ENCODE results near the gene PCNX3.

PCNX3 gene

DNA sequence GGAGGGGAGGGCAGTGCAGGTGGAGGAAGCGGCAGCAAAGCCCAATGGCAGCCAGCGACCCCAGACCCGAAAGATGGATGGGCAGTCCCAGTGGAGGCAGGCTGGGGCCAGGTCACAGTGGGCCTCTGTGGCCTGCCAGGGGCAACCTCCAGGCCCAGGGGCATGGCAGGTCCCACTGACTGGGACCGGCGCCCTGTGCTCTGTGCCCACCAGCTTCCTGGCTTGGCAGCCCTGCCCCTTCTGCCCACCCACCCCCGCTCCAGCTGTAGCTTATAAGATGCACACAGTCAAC lies 15.7 kb upstream of the PCNX3 start:
- DNase-seq = no peak

DNA sequence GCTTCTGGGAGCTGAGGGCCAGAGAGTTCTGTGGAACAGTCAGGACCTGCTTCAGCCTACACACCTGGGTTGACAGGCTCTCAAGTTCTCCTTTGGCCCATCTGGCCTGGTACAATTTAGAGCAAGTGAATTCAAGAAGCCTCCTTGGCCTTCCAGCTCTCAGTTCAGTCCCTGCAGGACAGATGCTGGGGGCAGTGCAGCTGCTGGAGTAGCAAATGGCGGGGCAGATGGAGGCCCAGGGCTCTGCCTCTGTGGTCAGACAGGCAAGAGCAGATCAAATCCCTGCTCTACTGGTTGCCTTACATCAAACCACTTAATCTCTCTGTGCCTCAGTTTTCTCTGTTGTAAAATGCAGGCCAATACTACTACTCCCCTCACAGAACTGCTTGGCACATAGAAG lies 11.3 kb upstream of the PCNX3 start:
- DNase-seq = no peak

DNA sequence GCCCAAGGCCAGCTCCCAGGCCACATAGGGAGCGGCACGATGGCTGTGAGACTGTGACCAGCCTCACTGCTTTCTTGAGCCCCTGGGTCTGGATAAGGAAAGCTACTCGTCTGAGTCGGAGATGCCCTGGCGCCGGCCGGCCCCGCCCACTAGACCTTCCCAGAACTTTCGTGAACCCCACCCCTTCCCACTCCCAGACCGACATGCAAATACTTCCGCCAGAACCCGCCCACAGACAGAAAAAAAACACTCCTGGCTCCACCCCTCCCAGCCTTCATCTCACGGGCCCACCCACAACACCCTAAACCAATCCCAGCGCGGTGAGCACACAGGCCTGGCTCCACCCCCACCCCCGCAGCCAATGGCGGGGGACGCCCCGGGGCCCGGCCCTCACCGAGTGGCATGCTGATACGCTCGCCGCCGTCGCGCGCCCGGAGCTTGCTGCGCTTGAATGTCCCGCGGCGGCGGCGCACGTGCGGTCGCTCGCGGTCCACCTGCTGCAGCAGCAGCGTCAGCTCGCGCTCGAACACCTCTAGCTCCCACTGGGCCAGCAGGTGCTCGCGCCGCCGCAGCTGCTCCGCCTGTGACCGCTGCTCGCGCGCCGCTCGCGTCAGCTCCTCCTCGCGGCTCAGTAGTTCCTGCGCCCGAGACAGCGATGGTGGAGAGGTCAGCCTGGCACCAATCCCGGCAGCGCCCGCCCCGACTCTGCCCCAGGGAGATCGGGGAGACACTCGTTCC lies 8.5 kb upstream of the PCNX3 start:
- DNase-seq = peak; percentile 98

DNA sequence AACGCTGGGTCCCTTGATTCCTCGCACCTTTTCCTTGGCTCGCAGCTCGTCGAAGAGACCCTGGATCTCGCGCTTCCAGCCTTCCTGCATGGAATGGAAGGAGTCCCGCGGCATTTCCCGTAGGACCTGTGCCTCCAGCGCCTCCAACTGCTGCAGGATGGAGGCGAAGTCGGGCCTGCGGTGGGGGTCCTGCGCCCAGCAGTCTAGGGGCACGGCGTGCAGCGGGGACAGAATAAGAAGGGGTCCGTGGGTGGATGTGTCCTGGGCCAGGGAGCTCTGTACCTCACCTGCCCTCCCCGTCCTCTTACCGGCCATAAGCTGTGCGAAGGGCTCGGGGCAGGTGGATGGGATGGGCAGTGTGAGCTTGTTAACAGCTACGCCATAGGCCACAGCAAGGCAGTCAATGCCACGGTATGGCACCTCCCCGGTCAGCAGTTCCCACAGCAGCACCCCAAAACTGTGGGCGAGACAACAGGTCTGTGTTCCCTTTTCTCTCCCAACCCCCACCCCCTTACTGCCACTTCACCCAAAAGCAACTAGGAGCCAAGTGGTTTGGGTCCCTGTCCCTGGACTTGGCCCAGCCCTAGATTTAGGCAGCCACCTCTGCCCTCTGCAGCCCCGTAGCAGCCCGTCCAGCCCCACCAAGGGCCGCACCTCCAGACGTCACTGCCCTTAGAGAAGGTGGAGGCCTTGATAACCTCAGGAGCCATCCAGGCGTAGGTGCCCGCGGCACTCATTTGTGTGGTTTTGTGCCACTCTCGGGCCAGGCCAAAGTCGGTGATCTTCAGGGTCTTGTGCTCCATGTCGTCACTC lies 7.8 kb upstream of the PCNX3 start:
- no peak for DNase-seq

DNA sequence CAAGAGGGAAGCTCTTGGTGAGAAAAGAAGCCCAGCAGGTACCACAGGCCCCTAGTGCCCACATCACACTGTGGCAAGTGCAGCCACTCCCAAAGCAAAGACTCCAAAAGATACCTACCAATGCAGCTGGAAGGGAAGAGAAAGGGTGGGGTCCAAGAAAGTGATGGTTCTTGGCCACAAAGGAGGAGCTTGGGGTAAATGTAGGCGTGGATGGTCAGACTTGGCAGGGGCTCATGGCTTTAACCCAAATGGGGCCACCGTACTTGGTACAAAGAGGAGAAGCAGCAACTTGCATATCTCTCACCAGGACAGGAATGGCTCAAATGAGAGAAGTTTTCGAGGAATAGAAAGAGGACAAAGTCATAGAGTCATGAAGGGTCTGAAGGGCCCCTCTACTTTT lies 6.3 kb upstream of the PCNX3 start:
- DNase-seq = no peak

DNA sequence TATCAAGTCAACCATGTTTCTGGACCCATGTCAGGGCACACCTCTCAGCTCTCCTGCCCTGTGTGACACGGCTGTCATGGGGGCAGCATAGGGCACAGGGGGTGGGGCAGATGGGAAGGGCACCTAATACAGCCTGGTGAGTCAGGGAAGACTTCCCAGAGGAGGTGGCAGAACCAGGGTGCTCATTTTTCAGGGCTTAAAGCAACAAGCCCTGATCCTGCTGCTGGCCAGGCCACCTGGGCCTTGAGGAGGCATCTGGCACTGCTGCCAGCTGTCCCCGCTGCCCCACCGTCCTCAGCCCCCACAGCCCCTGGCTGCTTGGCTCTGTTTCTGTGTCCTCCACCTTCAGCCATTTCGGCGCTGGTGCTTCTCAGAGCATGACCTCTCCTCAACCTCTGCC lies 5.9 kb upstream of the PCNX3 start:
- DNase-seq = no peak

DNA sequence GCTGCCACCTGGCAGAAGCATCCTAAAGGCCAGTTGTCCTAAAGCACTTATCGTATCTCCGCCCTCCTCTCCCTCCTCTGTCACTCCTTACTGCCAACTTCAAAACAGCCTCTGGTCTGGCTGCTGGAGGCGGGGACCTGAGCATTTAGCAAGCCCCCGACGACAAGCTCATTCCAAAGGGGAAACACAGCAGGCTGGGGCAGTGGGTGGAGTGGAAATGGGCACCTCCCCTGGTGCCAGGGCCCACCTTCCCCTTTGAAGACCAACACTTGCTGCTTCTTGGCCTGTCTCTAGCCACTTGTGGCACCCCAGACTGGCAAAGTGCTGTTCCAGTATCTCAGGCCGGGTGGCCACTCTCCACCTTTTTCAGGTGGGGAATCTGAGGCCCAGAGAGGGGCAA lies 5.2 kb upstream of the PCNX3 start:
- no peak for DNase-seq

DNA sequence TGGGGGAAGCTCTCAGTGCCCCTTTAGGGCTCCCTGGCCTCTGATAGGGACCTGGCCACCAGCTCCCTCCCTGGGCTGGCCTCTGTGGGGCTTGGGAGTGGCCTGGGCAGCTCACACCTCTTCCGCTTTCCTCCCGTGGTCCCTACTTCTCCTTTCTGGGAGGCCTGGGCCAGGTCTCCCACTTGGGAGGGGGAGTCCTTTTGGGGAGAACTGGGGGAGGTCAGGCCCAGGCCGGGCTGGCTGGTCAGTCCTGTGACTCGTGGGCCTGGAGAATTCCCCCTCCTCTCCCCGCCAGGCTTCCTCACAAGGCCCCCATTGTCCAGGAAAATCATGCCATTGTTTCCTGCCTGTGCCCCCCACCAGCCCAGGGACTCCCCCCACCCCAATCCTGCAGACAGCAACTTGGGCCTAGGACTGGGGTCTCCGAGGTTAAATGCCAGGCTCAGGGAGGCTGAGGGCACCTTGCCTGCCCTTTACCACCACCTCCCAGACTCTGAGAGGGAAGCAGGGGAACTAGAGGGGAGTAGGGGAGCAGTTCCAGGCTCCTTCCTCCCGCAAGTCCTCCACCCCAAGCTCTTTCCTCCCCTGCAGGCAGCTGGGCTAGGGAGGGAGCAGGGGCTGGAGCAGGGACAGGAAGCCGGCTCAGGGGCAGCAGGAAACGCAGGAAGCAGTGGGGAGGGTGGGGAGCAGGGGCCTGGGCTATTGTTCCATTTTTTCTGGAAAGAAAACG lies 4.4 kb upstream of the PCNX3 start:
- DNase-seq = peak; percentile 70

DNA sequence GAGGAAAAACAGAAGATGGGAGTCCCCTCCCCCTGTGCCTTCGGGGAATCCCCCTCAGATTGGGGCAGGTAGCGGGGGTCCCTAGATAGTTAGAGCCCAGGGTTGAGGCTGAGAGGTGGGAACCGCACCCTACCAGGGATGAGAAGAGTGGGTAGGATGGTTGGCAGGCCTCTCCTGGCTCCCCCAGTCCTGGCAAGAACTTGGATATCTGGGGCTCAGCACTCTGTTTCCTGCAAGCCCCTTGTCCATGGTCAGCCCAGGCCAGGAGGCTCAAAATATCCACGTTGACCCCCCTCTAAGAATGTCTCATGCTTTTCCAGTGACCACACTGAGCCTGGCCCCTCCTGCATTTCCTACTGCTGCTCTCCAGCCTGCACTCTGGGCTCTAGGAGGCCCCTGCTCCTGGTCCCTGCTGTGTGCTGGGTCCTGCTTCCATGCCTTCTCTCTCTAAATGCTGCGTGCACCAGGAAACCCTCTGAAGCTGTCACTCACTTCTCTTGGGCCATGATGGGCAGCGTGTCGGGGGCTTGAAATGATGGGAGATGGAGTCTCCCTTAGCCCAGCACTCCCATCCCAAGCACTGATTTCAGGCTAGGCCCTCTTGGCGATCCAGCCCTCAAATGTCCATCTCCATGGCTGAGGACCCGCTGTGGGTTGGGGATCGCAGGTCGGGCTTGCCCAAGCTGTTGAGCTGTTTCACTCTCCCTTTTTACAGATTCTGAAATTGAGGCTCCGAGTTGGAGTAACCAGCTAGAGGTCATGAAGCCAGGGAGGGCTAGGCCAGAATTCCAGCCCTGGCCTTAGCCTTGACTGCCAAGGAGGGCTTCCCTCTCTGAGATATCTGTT lies 3.6 kb upstream of the PCNX3 start:
- DNase-seq = no peak

DNA sequence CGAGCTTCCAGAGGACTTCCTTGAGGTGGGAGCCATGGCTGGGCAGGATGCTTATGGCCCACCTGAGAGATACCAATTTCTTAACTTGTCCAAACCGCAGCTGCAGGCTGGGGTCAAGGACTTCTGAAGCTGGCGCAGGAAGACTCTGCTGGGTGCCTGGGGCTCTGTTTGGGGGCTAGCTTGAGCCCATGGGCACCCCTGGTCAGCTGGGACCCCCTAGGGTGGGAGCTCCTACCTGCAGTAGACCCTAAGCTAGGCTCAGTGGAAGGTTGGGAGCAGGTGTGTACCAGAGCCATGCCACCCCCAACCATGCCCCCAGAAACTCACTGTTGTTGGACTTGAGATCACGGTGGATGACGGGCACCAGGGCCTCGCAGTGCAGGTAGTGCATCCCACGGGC lies 2.9 kb upstream of the PCNX3 start:
- DNase-seq = no peak

DNA sequence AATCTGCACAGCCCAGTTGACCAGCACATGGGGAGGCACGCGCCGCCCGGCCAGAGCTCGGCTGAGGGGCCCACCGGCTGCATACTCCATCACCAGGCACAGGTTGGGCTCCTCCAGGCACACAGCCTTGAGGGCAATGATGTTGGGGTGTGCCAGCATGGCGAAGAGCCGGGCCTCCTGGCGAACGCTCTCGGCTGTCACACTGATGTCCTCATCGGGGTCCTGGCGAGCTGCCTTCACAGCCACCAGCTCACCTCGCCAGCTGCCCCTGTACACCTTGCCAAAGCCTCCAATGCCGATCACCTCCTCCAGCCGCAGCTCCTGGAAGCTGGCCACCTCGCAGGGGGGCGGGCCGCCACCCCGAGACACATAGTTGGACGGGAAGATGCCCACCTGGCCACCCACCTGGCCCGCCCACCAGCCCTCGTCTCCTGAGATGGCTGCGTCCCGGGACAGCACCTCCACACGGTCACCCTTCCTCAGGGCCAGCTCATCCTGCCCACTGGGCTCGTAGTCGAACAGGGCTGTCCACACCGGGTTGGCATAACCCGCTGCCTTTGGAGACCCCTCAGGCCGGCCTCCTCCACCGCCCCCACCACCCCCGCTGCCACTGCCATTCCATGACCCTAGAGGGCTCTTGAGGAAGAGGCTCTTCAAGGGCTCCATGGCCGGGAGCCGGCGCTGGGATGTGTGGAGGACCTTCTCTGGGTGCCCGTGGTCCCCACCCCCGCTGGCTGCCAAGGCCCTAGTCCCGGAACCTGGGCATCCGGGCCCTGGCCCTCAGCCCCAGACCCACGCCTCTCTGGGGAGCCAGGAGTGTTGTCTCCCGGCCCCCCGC lies 2.3 kb upstream of the PCNX3 start:
- DNase-seq = no peak

DNA sequence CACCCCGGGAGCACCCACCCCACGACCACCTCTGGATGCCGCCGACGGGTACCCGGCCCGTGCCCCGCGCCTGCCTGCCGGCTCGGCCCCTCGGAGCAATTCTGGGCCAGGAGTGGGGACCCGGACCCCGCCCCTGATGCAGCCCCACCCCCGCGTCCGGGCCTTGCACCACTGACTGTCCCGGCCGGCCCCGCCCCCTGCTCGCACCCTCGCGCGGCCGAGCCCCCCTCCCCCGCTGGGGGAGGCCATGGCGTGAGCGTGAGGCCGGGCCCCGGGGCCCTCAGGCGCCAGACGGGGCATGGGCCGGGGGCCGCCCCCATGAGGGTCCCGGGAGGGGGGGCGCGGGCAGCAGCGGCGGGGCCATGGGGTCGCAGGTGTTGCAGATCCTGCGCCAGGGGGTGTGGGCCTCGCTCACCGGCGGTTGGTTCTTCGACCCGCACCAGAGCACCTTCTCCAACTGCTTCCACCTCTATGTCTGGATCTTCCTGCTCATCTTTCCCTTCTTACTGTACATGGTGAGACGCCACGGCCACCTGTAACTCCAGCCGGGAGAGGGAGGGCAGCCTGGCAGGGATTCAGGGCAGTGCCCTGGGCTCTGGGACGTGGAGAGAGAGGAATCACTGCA lies 486 bp downstream of the PCNX3 start:
- peak; percentile 80 for DNase-seq

DNA sequence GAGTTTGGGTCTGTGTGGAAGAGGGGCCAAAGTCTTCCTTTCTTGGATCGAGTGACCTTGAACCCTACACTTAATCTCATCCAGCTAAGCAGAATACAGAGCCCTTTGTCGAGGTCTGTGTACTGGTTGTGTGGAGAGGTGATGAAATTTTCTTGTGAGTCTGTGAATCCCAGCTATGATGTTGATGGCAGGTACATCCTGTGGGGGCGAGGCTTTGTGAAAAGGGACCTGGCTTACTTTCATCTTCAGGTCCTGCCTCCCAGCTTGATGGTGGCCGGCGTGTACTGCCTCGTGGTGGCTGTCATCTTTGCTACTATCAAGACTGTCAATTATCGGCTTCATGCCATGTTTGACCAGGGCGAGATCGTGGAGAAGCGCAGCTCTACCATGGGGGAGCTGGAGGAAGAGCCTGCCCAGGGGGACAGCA lies 1.0 kb downstream of the PCNX3 start:
- DNase-seq = no peak

DNA sequence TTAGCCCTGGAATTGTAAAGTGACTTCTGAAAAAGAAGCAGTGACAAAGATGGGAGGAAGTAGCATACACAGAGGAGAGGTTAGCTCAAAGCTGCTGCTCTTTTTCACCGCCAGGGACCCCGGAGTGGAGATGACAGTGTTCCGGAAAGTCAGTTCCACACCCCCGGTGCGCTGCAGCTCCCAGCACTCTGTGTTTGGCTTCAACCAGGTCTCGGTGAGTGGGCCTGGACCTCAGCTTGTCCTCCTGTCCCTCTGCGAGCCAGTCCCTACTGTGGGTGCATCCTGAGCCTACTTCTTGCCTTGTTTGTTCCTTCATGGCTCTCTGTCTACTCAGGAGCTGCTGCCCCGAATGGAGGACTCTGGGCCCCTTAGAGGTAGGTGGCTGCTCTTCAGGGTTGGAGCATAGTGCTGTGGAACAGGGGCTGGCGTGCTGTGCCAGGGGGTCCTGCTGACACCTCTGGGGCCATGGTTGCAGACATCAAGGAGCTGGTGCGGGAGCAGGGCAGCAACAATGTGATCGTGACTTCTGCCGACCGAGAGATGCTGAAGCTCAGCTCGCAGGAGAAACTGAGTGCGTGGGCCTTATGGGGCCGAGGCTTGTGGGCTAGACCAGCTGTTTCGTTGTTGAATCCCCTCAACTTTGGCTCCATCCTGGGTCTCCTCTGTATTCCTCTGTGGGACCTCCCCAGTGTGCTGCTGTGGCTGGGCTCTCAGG lies 1.7 kb downstream of the PCNX3 start:
- no peak for DNase-seq

DNA sequence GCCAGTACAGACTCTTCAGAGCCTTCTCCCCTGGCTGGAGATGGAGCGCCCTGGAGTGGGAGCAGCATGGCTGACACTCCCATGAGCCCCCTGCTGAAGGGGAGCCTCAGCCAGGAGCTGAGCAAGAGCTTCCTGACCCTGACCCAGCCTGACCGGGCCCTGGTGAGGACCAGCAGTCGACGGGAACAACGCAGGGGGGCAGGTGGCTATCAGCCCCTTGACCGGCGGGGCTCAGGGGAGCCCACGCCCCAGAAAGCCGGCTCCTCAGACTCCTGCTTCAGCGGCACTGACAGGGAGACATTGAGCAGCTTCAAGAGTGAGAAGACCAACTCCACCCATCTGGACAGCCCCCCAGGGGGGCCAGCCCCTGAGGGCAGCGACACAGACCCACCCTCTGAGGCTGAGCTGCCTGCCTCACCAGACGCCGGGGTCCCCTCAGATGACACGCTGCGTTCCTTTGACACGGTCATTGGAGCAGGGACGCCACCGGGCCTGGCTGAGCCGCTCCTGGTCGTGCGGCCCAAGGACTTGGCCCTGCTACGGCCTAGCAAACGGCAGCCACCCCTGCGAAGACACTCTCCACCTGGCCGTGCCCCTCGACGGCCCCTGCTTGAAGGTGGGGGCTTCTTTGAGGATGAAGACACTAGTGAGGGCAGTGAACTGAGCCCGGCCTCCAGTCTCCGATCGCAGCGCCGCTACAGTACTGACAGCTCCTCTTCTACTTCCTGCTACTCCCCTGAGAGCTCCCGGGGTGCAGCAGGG lies 2.6 kb downstream of the PCNX3 start:
- no peak for DNase-seq

DNA sequence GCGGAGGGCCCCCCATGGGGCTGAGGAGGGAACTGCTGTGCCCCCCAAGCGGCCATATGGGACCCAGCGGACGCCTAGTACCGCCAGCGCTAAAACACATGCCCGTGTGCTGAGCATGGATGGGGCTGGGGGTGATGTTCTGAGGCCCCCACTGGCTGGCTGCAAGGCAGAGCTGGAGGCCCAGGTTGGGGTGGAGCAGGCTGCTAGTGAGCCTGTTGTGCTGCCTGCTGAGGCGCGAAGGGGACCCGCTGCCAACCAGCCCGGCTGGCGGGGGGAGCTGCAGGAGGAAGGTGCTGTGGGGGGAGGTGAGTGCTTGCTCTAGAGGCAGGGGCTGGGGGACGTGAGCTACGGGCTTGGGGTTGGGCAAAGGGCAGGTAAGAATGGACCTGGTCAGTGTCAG lies 3.2 kb downstream of the PCNX3 start:
- DNase-seq = no peak

DNA sequence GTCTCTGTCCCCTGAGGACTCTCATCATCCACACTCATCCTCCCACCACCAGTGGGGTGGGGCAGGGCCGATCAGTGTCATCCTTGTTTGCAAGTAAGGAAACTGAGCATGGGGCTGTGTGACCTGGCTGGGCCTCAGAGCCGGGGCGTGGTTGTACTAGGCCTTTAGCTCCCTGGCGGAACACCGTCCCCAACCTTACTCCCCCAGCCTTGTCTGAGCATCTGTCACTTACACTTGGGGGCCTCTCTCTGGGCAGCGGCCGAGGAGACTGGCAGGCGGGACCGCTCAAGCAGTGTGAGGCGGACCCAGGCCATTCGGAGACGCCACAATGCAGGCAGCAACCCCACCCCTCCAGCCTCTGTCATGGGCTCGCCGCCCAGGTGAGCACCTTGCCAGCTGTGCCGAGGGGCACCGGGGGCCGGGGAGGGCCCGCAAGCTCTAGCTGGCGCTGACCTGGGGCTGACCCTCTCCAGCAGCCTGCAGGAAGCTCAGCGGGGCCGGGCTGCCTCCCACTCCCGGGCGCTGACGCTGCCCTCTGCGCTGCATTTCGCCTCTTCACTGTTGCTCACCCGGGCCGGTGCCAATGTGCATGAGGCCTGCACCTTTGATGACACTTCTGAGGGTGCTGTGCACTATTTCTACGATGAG lies 3.8 kb downstream of the PCNX3 start:
- DNase-seq = no peak

DNA sequence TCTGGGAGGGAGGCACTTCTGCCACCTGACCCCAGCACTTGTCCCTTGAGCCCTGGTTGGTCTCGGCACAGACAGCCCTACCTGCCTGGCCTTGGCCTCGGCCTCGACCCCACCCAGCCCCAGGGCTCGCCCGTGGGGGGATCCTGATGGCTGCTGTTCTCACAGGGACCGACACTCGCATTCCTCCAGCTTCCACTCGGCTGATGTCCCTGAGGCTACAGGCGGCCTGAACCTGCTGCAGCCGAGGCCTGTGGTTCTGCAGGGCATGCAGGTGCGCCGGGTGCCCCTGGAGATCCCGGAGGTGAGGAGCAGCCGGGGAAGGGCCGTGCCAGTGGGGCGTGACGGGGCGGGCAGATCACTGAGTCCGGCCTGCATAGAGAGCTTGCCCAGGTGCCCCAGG lies 5.1 kb downstream of the PCNX3 start:
- DNase-seq = no peak

DNA sequence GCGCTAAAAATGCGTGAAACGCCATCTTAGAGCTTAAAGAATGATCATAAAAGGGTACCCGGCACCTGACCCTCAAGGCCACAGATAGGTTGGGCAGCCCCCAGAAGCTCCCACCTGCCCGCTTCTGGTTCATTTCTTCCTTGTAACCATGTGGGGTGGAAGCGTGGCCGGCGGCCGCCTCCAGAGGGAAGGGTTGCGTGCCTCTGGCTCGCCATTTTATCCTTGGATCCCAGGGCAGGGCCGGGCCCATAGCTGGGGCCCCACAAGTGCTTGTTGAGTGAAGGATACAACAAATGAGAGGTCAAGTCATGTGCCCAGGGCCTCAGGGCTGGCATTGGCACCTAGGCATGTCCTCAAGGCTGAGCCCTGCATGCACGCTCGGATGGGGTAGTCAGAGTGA lies 5.9 kb downstream of the PCNX3 start:
- no peak for DNase-seq

DNA sequence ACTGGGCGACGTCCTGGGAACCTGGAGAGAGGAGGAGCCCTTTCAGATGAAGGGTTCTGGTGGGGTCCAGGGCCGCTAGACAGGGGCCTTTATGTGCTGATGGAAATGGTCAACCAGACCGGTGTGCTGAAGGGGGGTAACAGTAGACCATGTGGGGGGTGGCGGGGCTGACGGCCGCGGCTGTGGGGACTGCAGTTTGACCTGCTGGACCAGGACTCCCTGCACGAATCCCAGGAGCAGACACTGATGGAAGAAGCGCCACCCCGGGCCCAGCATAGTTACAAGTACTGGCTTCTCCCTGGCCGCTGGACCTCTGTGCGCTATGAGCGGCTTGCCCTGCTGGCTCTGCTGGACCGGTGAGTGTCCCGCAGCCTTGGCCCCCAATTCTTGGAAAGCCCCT lies 6.4 kb downstream of the PCNX3 start:
- no peak for DNase-seq
